ENCODE measurements around the gene F2. TPM values are rescaled to one million over a fixed set of nuclear protein-coding genes. Genes with fewer than 3 reads are reported as not detected.

Gene F2
- total RNA-seq, 2 experiments from 2014 or later, result not detected

DNA sequence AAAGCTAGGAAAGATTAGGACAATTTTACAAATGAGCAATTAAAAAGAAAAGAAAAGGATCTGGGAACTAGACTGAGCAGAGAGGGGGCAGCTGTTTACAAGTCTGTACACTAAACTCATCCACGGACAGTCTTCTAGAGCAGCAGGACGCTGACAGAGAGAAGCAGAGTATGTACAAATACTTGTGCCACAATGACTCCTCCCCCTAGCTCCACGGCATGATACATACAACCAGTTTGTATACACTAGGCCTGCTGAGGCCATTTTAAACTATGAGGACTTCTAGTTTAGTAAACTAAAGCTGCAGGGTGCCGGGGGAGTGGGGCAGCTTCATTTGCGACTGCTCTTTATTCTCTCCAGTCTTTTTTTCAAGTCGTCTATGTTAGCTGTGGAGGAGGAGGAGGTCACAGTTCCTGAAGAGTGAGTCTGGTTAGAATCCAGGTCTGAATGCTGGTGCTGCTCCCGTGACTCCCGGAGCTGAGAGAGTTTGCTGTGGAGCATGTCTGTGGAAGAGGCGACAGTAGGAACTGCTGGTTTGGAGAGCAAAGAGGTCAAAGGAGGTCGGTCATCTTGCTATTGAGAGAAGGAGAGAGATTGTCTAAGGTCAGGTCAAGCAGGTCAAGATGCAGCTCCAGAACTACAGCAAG is 24.8 kb downstream of the F2 start:
- H3K27me3 Mint-ChIP-seq, result no peaks in the 10 kb centered on the region

DNA sequence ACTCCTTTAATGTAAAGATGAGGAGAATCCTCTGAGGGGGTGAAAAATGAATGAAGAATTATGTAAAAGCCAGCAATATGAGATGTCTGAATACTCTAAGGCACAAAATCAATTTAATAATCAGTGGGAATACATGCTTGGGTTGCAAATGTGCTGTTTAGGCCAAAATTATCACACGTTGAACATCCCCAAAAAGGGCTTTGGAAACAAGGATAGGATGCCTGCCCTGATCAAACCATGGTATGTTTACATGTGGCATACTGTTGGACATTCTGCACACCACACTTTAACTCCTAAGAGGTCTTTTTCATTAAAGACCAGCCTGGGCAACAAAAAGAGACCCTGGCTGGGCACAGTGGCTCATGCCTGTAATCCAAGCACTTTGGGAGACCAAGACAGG is 26.3 kb downstream of the F2 start:
- Mint-ChIP-seq H3K4me3 (no peak overlapping the region), H3K27ac (no peak overlapping the region), H3K9me3 (no peaks in the 10 kb centered on the region), H3K27me3 (no peaks in the 10 kb centered on the region), H3K36me3 (ENCODE audit: low read depth) (peaks cover 81% of the 10 kb centered on the region), H3K4me1 (ENCODE audit: low read depth) (no peaks in the 10 kb centered on the region)
- Histone ChIP-seq H3K4me3 (ENCODE audit: low read length) (no peak overlapping the region), H3K36me3 (ENCODE audit: insufficient read depth, low read length) (peaks cover 61% of the 10 kb centered on the region), H3K27ac (ENCODE audit: low read depth in 1 of 2, low read length in 2 of 2) (no peak overlapping the region), H3K4me1 (ENCODE audit: insufficient read depth, low read length) (no peaks in the 10 kb centered on the region), H3K9me3 (ENCODE audit: control insufficient read depth in 1 of 2, insufficient read depth in 1 of 2, low read length in 2 of 2) (no peaks in the 10 kb centered on the region), H3K27me3 (ENCODE audit: control insufficient read depth in 1 of 2, insufficient read depth in 2 of 2, low read length in 2 of 2) (no peaks in the 10 kb centered on the region)
- ChIA-PET POLR2A (no interaction called here), CTCF (no interaction called here)
- intact Hi-C loops (cut with DNase I, micrococcal nuclease), result no loop called here
- DNase-seq, result no peak
- no peak for ATAC-seq (ENCODE audit: poor library complexity)
- TF ChIP-seq, protein P1, sequence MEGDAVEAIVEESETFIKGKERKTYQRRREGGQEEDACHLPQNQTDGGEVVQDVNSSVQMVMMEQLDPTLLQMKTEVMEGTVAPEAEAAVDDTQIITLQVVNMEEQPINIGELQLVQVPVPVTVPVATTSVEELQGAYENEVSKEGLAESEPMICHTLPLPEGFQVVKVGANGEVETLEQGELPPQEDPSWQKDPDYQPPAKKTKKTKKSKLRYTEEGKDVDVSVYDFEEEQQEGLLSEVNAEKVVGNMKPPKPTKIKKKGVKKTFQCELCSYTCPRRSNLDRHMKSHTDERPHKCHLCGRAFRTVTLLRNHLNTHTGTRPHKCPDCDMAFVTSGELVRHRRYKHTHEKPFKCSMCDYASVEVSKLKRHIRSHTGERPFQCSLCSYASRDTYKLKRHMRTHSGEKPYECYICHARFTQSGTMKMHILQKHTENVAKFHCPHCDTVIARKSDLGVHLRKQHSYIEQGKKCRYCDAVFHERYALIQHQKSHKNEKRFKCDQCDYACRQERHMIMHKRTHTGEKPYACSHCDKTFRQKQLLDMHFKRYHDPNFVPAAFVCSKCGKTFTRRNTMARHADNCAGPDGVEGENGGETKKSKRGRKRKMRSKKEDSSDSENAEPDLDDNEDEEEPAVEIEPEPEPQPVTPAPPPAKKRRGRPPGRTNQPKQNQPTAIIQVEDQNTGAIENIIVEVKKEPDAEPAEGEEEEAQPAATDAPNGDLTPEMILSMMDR (IDR thresholded peaks at IDR 0.05), result no peak

More for the DNA sequence above, 24.8 kb downstream of the F2 start:
- intact Hi-C loops (cut with DNase I, micrococcal nuclease), result no loop called here
- Mint-ChIP-seq H3K4me1 (ENCODE audit: low read depth) (no peaks in the 10 kb centered on the region), H3K36me3 (ENCODE audit: low read depth) (peaks cover 68% of the 10 kb centered on the region), H3K27ac (no peak overlapping the region), H3K9me3 (no peaks in the 10 kb centered on the region), H3K4me3 (no peak overlapping the region)
- TF ChIP-seq, protein P1 (IDR thresholded peaks at IDR 0.05), result no peak
- ChIA-PET POLR2A (no interaction called here), CTCF (no interaction called here)
- Histone ChIP-seq H3K36me3 (ENCODE audit: insufficient read depth, low read length) (peaks cover 56% of the 10 kb centered on the region), H3K4me3 (ENCODE audit: low read length) (no peak overlapping the region), H3K9me3 (ENCODE audit: control insufficient read depth in 1 of 2, insufficient read depth in 1 of 2, low read length in 2 of 2) (no peaks in the 10 kb centered on the region), H3K27me3 (ENCODE audit: control insufficient read depth in 1 of 2, insufficient read depth in 2 of 2, low read length in 2 of 2) (no peaks in the 10 kb centered on the region), H3K4me1 (ENCODE audit: insufficient read depth, low read length) (no peaks in the 10 kb centered on the region), H3K27ac (ENCODE audit: low read depth in 1 of 2, low read length in 2 of 2) (no peak overlapping the region)
- DNase-seq (no peak), ATAC-seq (ENCODE audit: poor library complexity) (no peak)

DNA sequence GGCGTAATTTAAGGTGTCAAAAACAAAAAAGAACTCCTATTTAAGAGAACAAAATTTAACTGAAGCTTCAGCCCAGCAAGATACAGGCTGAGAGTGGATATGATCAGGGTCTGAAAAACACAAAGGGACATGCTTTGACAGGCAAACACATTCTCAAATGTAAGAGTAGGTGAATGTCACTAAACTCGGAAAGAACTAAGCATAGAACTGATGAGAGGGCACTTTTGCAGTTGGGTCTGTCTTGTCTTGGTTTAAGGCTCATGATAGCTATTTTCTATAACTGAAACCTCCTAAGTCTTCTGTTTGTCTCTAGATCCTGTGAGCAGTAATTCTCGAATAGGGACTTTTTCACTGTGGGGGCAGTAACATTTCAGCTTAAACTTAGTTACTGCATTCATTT is 27.0 kb downstream of the F2 start:
- no peak overlapping the region for H3K4me3 ChIP-seq (ENCODE audit: low read length)
- no peak for ATAC-seq (ENCODE audit: poor library complexity)
- DNase-seq, result no peak
- intact Hi-C loops (cut with DNase I, micrococcal nuclease), result no loop called here
- H3K27ac ChIP-seq (ENCODE audit: low read depth in 1 of 2, low read length in 2 of 2), result no peak overlapping the region
- POLR2A ChIA-PET, result no interaction called here
- no peaks in the 10 kb centered on the region for H3K9me3 ChIP-seq (ENCODE audit: control insufficient read depth in 1 of 2, insufficient read depth in 1 of 2, low read length in 2 of 2)
- H3K36me3 Mint-ChIP-seq (ENCODE audit: low read depth), result peaks cover 87% of the 10 kb centered on the region
- no peaks in the 10 kb centered on the region for H3K27me3 Mint-ChIP-seq
- no peaks in the 10 kb centered on the region for H3K27me3 ChIP-seq (ENCODE audit: control insufficient read depth in 1 of 2, insufficient read depth in 2 of 2, low read length in 2 of 2)
- H3K4me1 ChIP-seq (ENCODE audit: insufficient read depth, low read length), result no peaks in the 10 kb centered on the region
- CTCF ChIA-PET, result no interaction called here
- H3K9me3 Mint-ChIP-seq, result no peaks in the 10 kb centered on the region
- TF ChIP-seq, protein P1 (IDR thresholded peaks at IDR 0.05), result no peak
- H3K27ac Mint-ChIP-seq, result no peak overlapping the region
- H3K4me3 Mint-ChIP-seq, result no peak overlapping the region
- no peaks in the 10 kb centered on the region for H3K4me1 Mint-ChIP-seq (ENCODE audit: low read depth)
- H3K36me3 ChIP-seq (ENCODE audit: insufficient read depth, low read length), result peaks cover 67% of the 10 kb centered on the region
